ENCODE measurements around the gene PBLD.

DNA sequence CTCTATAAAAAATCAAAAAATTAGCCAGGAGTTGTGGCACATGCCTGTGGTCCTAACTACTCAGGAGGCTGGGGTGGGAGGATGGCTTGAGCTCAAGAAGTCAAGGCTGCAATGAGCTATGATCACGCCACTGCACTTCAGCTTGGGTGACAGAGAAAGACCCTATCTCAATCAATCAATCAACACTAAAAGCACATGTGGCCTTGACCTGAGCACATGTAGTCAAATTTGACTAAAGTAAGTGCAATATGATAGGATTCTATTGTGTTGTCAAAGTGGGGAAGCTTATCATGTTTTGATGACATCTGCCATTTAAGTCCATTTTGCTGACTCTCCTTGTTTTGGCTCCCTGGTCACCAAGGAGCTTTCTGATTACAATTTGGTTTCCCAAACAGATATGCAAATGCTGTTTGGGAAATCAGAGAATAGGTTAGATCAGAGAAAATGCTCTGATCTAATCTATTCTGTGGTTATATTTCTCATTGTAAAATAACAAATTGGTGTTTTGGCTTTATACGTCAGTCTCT, 57.1 kb downstream of the PBLD start:
- no peak for TF ChIP-seq POLR2A (IDR thresholded peaks at IDR 0.05; ENCODE audit: extremely low read depth, insufficient read length)
- TF ChIP-seq CTCF (IDR thresholded peaks at IDR 0.05; ENCODE audit: low read depth, low read length), result no peak
- TF ChIP-seq MYC (IDR thresholded peaks at IDR 0.05; ENCODE audit: low read depth, low read length), result no peak

All from NB4 (cell line).